GM18951 (cell line): ENCODE measurements around the gene KLHDC7A.

Experiments used
- POLR2A ChIP-seq: IDR thresholded peaks from 4 replicates; pipeline ENCODE4 v1.6.1; 2011; ENCODE audit warnings: mild to moderate bottlenecking; ENCODE audit not compliant: insufficient read length, insufficient read depth; ENCODE audit errors: extremely low read depth
- in situ Hi-C: fragments of 300-500 bp; cut with MboI; formaldehyde crosslinking; loops from one replicate; pipeline ENCODE4 v1.12.0; 2022; ENCODE audit warnings: low sequenced_read_pairs, mixed read lengths, inconsistent platforms; ENCODE audit not compliant: unreplicated experiment

KLHDC7A gene

GRCh38 chr1:18482721-18483425, 2.1 kb downstream of the KLHDC7A start:
- TF ChIP-seq POLR2A: no peak

GRCh38 chr1:18484276-18484675, 3.5 kb downstream of the KLHDC7A start:
- no peak for TF ChIP-seq POLR2A
- in situ Hi-C loops: no loop called here

More at GRCh38 chr1:18482721-18483425, 2.1 kb downstream of the KLHDC7A start:
- in situ Hi-C loops: no loop called here

GRCh38 chr1:18484721-18485120, 4.0 kb downstream of the KLHDC7A start:
- no peak for TF ChIP-seq POLR2A
- in situ Hi-C loops: no loop called here

GRCh38 chr1:18485227-18485626, 4.5 kb downstream of the KLHDC7A start:
- TF ChIP-seq POLR2A: no peak
- in situ Hi-C loops: no loop called here

- in situ Hi-C loops: no loop called here
These were observed 5.5 kb downstream of the KLHDC7A start for GRCh38 chr1:18486195-18486594.

GRCh38 chr1:18489417-18490143, 8.8 kb downstream of the KLHDC7A start:
- TF ChIP-seq POLR2A: no peak
- in situ Hi-C loops: no loop called here

More at GRCh38 chr1:18486195-18486594, 5.5 kb downstream of the KLHDC7A start:
- TF ChIP-seq POLR2A: no peak

- no peak for TF ChIP-seq POLR2A
- in situ Hi-C loops: no loop called here
These were observed 10.4 kb downstream of the KLHDC7A start for GRCh38 chr1:18491168-18491567.

GRCh38 chr1:18494304-18494703, 13.6 kb downstream of the KLHDC7A start:
- in situ Hi-C loops: no loop called here
- TF ChIP-seq POLR2A: no peak

- in situ Hi-C loops: no loop called here
- no peak for TF ChIP-seq POLR2A
These were observed 14.9 kb downstream of the KLHDC7A start for GRCh38 chr1:18495635-18496034.

- TF ChIP-seq POLR2A: no peak
- in situ Hi-C loops: no loop called here
These were observed 15.3 kb downstream of the KLHDC7A start for GRCh38 chr1:18496056-18496455.

GRCh38 chr1:18496497-18497235, 15.9 kb downstream of the KLHDC7A start:
- TF ChIP-seq POLR2A: no peak
- in situ Hi-C loops: no loop called here

GRCh38 chr1:18501833-18502232, 21.1 kb downstream of the KLHDC7A start:
- in situ Hi-C loops: no loop called here
- no peak for TF ChIP-seq POLR2A

- in situ Hi-C loops: no loop called here
- no peak for TF ChIP-seq POLR2A
These were observed 23.9 kb downstream of the KLHDC7A start for GRCh38 chr1:18504609-18505008.
